K562 (cell line): Measurements from ENCODE around the gene RPTOR. TPM values are rescaled to one million over a fixed set of nuclear protein-coding genes. Genes with fewer than 3 reads are reported as not detected.

Experiments used
- ATAC-seq: fragments of 200-7000 bp; cut with Tn5 transposase; 3 replicates; pipeline ENCODE4 v1.9.1; 2020; ENCODE audit warnings: moderate library complexity
- BruUV-seq: library from RNA; stranded (reverse); fragments of 400-500 nt; replicated peaks from 2 replicates; lab custom pipeline; 2021; lab: Mats Ljungman, UMichigan
- CTCF ChIA-PET: fragments of 300-600 bp; formaldehyde crosslinking; extraction: SDS; loops from one replicate; lab custom pipeline; 2021; ENCODE audit warnings: low intra/inter-chr PET ratio; lab: Yijun Ruan, JAX
- POLR2A ChIA-PET: fragments of 300-600, 350-650 bp; sonication (Branson Sonifier 250); formaldehyde crosslinking; extraction: SDS; loops from one replicate; lab custom pipeline; 2021; ENCODE audit warnings: antibody characterized with exemption, inconsistent platforms; lab: Yijun Ruan, JAX
- DNase-seq, 4 experiments: peaks; one replicate each; pipeline versions ENCODE4 v3.0.0 to v3.0.0-alpha.2; 2011 to 2018; ENCODE audit warnings: low spot score in 3 of 4, mixed read lengths in 3 of 4; ENCODE audit errors: extremely low read depth in 1 of 4
- FAIRE-seq: peaks from 2 replicates; lab custom pipeline; 2011; peaks lifted over from hg19 to GRCh38; lab: Jason Lieb, UNC
- H2AFZ ChIP-seq: 2 replicates; pipeline ENCODE4 v1.6.0; 2011; ENCODE audit warnings: low read depth, low read length, control low read depth, inconsistent platforms
- H3K27ac ChIP-seq: fragments of 200-600 bp; 3 replicates; pipeline ENCODE4 v1.8.0; 2011; ENCODE audit warnings: low read depth, mild to moderate bottlenecking, control low read depth, inconsistent platforms, low read length, moderate library complexity, mixed read lengths; ENCODE audit errors: extremely low read depth
- H3K27me3 ChIP-seq, 2 experiments: fragments of 300-600 bp in 1 of 2; 2 replicates in 1 of 2; 3 replicates in 1 of 2; pipeline versions ENCODE4 v1.6.0 to v1.8.0; 2011; ENCODE audit warnings: inconsistent platforms in 2 of 2, low read length in 2 of 2, mild to moderate bottlenecking in 1 of 2, mixed read lengths in 1 of 2, moderate library complexity in 1 of 2; ENCODE audit not compliant: control insufficient read depth in 2 of 2, insufficient read depth in 2 of 2
- H3K36me3 ChIP-seq: fragments of 300-600 bp; 3 replicates; pipeline ENCODE4 v1.8.0; 2011; ENCODE audit warnings: mild to moderate bottlenecking, low read length, inconsistent platforms; ENCODE audit not compliant: control insufficient read depth, insufficient read depth
- H3K4me1 ChIP-seq, 2 experiments: fragments of 200-600 bp in 1 of 2; replicated peaks in 1 of 2; 2 replicates in 1 of 2; 3 replicates in 1 of 2; pipeline versions ENCODE4 v1.5.1 to v1.8.0; 2011; ENCODE audit warnings: inconsistent platforms in 2 of 2, low read length in 2 of 2, mild to moderate bottlenecking in 1 of 2, mixed read lengths in 1 of 2, moderate library complexity in 1 of 2; ENCODE audit not compliant: control insufficient read depth in 2 of 2, insufficient read depth in 2 of 2
- H3K4me2 ChIP-seq: 2 replicates; pipeline ENCODE4 v1.6.1; 2011; ENCODE audit warnings: low read length, control low read depth, inconsistent platforms, mixed read lengths; ENCODE audit not compliant: insufficient read depth
- H3K4me3 ChIP-seq: fragments of 200-600 bp; sonication (generic), shearing (Covaris generic); 2 replicates; pipeline ENCODE4 v1.5.1; 2016; ENCODE audit warnings: control low read depth, inconsistent platforms
- H3K79me2 ChIP-seq: fragments of 200-600 bp; 3 replicates; pipeline ENCODE4 v1.8.0; 2011; ENCODE audit warnings: low read length, inconsistent platforms; ENCODE audit not compliant: control insufficient read depth, insufficient read depth
- H3K9ac ChIP-seq, 2 experiments: 2 replicates each; pipeline versions ENCODE4 v1.6.0 to v1.6.1; 2011; ENCODE audit warnings: low read depth in 2 of 2, low read length in 2 of 2, control low read depth in 1 of 2, inconsistent platforms in 1 of 2, mild to moderate bottlenecking in 1 of 2, mixed read lengths in 1 of 2; ENCODE audit not compliant: insufficient read depth in 1 of 2
- H3K9me1 ChIP-seq: one replicate; pipeline ENCODE4 v1.6.0; 2011; ENCODE audit warnings: inconsistent platforms, mild to moderate bottlenecking, low read length, moderate library complexity; ENCODE audit not compliant: control insufficient read depth, insufficient read depth
- H3K9me3 ChIP-seq: replicated peaks from 2 replicates; pipeline ENCODE4 v1.5.1; 2011; ENCODE audit warnings: low read depth, low read length, inconsistent platforms; ENCODE audit not compliant: control insufficient read depth, insufficient read depth
- H4K20me1 ChIP-seq: replicated peaks from 2 replicates; pipeline ENCODE4 v1.6.1; 2011; ENCODE audit warnings: low read length, inconsistent platforms, mixed read lengths; ENCODE audit not compliant: control insufficient read depth, insufficient read depth
- DACH1 ChIP-seq: fragments of 450-650 bp; IDR thresholded peaks from 2 replicates; pipeline ENCODE4 v1.6.1; 2018; ENCODE audit not compliant: partially characterized antibody
- JUND ChIP-seq, 2 experiments: IDR thresholded peaks; 2 replicates in 1 of 2; 3 replicates in 1 of 2; pipeline ENCODE4 v1.6.1; 2011; ENCODE audit warnings: borderline replicate concordance in 2 of 2, low read depth in 2 of 2, low read length in 2 of 2, improper control_type of control experiment in 1 of 2, missing biosample characterization in 1 of 2, missing genetic modification characterization in 1 of 2, missing genetic modification reagents in 1 of 2
- MED1 ChIP-seq: sonication (generic); formaldehyde crosslinking; IDR thresholded peaks from 2 replicates; pipeline ENCODE4 v1.8.1; 2023; ENCODE audit warnings: missing genetic modification reagents, borderline replicate concordance
- REST ChIP-seq, 2 experiments: fragments of 450-650 bp; formaldehyde crosslinking in 1 of 2; IDR thresholded peaks; 2 replicates each; pipeline versions ENCODE4 v1.4.0 to v1.6.1; 2014 to 2020; ENCODE audit warnings: mild to moderate bottlenecking in 2 of 2, borderline replicate concordance in 1 of 2, low read depth in 1 of 2
- SLC30A9 ChIP-seq: fragments of 250-450 bp; sonication (Bioruptor Pico); IDR thresholded peaks from 2 replicates; pipeline ENCODE4 v1.8.0; 2022; ENCODE audit warnings: mild to moderate bottlenecking, moderate library complexity
- TAF15 ChIP-seq: fragments of 200-400 bp; formaldehyde crosslinking; IDR thresholded peaks from 2 replicates; pipeline ENCODE4 v1.6.1; 2017; ENCODE audit warnings: mild to moderate bottlenecking, low read depth, low read length, moderate library complexity
- ZNF79 ChIP-seq: fragments of 250-450 bp; sonication (Bioruptor Pico); IDR thresholded peaks from 2 replicates; pipeline ENCODE4 v1.4.0; 2020; ENCODE audit warnings: low read depth, mild to moderate bottlenecking, moderate library complexity
- WGBS: fragments of 100-300 bp; shearing (Covaris generic); methylation state at CpG from one replicate; pipeline ENCODE4 v1.1.6; 2016; ENCODE audit warnings: low coverage, mixed read lengths; ENCODE audit not compliant: insufficient coverage; ENCODE audit errors: missing lambda C conversion rate; 5-methylcytosine and 5-hydroxymethylcytosine counted together
- in situ Hi-C: fragments of 300-500 bp; cut with MboI; formaldehyde crosslinking; loops from 4 replicates; pipeline ENCODE4 v1.15.0; 2018; ENCODE audit warnings: inconsistent platforms, mixed read lengths
- intact Hi-C: fragments of 100-400 bp; cut with micrococcal nuclease; formaldehyde crosslinking; loops from 2 replicates; pipeline ENCODE4 v1.14.2; 2022
- polyA plus RNA-seq, 8 experiments: library from polyadenylated mRNA; depleted of rRNA in 4 of 8; stranded (reverse) in 5 of 8; unstranded in 3 of 8; fragments of >200 nt; fragmentation: Nextera tagmentation in 2 of 8; fragmentation: Illumina TruSeq in 1 of 8; extraction: Ambion mirVana in 2 of 8; extraction: Trizol in 1 of 8; gene quantifications; 2 replicates each; pipeline versions ENCODE4 v1.2.1 to v1.2.3, GENCODE V29; 2011 to 2014; ENCODE audit warnings: inconsistent platforms in 1 of 8, missing spikeins in 1 of 8
- total RNA-seq, 7 experiments: library from RNA; depleted of rRNA in 6 of 7; stranded (reverse); fragments of >200 nt in 6 of 7; fragmentation: Illumina TruSeq in 2 of 7; extraction: Trizol in 2 of 7; gene quantifications; 2 replicates each; pipeline versions ENCODE4 v1.2.1 to v1.2.3, GENCODE V29; 2011 to 2021; ENCODE audit warnings: low replicate concordance in 1 of 7

RPTOR gene
- total and polyA plus RNA-seq, 9 of the 15 experiments (the other 6 are each of a cell fraction or from before 2014, with no cell fraction given), result 0.24 to 54.1 (median 10.2) TPM

GRCh38 chr17:80502578-80502877, 42.1 kb upstream of the RPTOR start:
- Histone ChIP-seq H3K27ac (no peak overlapping the region), H3K27me3 (peaks cover 42 to 68% of the 10 kb centered on the region in 2 experiments; a peak in 4 of 5 replicates), H3K4me2 (no peak overlapping the region), H3K9ac (no peak overlapping the region), H3K4me3 (no peak overlapping the region), H3K9me3 (no peaks in the 10 kb centered on the region), H3K9me1 (no peaks in the 10 kb centered on the region), H3K79me2 (no peaks in the 10 kb centered on the region), H4K20me1 (no peaks in the 10 kb centered on the region), H2AFZ (no peak overlapping the region), H3K36me3 (no peaks in the 10 kb centered on the region), H3K4me1 (peaks cover 0 to 23% of the 10 kb centered on the region in 2 experiments; a peak in 3 of 5 replicates)
- FAIRE-seq (no peak), ATAC-seq (no peak), DNase-seq (no peak)
- 1% methylated on average over 5 of the region's 5 CpGs for WGBS
- in situ Hi-C loops (no loop called here), intact Hi-C loops (no loop called here)
- CTCF ChIA-PET, result no interaction called here
- BruUV-seq, result no TSS peak
- POLR2A ChIA-PET, result interaction anchor here (0.7 kb wide), 1 partner anchor 420 kb away, joined by 3 read pairs; no protein-coding TSS in a partner anchor
- TF ChIP-seq TAF15 (no peak), DACH1 (no peak), ZNF79 (CRISPR knock-in tag) (no peak), SLC30A9 (CRISPR knock-in tag) (no peak), JUND (IDR thresholded peaks at IDR 0.05; ENCODE audit: borderline replicate concordance, low read depth, low read length) (no peak), JUND (tag; IDR thresholded peaks at IDR 0.05; ENCODE audit: borderline replicate concordance, low read depth, low read length) (no peak), MED1 (CRISPR knock-in tag) (no peak), REST (IDR thresholded peaks at IDR 0.05; ENCODE audit: borderline replicate concordance) (no peak), REST (CRISPR knock-in tag; IDR thresholded peaks at IDR 0.05; ENCODE audit: low read depth) (no peak)
